ENCODE results near the gene MPP4. TPM values are rescaled to one million over a fixed set of nuclear protein-coding genes. Genes with fewer than 3 reads are reported as not detected.

Gene MPP4
- total and polyA plus RNA-seq, 9 of the 15 experiments (the other 6 are each of a cell fraction or from before 2014, with no cell fraction given), result 0.03 to 0.08 TPM; not detected in 7

GRCh38 chr2:201696151-201696659 lies 2.2 kb downstream of the MPP4 start:
- H3K9ac ChIP-seq (ENCODE audit: insufficient read depth in 1 of 2, low read depth in 2 of 2, low read length in 2 of 2), result no peak overlapping the region

More at GRCh38 chr2:201696151-201696659, 2.2 kb downstream of the MPP4 start:
- POLR2A ChIA-PET, result interaction anchor here (0.6 to 1.1 kb wide), 2 partner anchors 11 kb away, joined by 4 to 5 read pairs; no protein-coding TSS in a partner anchor
- CTCF ChIA-PET (ENCODE audit: low intra/inter-chr PET ratio), result no interaction called here
- FAIRE-seq (no peak), ATAC-seq (no peak), DNase-seq (ENCODE audit: extremely low read depth in 1 of 4, low spot score in 3 of 4) (no peak)
- no peaks in the 10 kb centered on the region for H3K27me3 ChIP-seq (ENCODE audit: control insufficient read depth in 2 of 2, insufficient read depth in 2 of 2, low read length in 2 of 2)
- no TSS peak for BruUV-seq (replicated peaks)
- in situ Hi-C loops (cut with MboI) (no loop called here), intact Hi-C loops (cut with micrococcal nuclease) (no loop called here)
- no peak overlapping the region for H2AFZ ChIP-seq (ENCODE audit: low read depth, low read length)
- no peak overlapping the region for H3K4me3 ChIP-seq
- no peaks in the 10 kb centered on the region for H3K79me2 ChIP-seq (ENCODE audit: control insufficient read depth, insufficient read depth, low read length)
- H3K4me2 ChIP-seq (ENCODE audit: insufficient read depth, low read length), result no peak overlapping the region
- no peaks in the 10 kb centered on the region for H3K9me1 ChIP-seq (ENCODE audit: control insufficient read depth, insufficient read depth, low read length)
- H3K4me1 ChIP-seq (replicated peaks in 1 of 2; ENCODE audit: control insufficient read depth in 2 of 2, insufficient read depth in 2 of 2, low read length in 2 of 2), result no peaks in the 10 kb centered on the region; a peak in 1 of 5 replicates
- H3K9me3 ChIP-seq (replicated peaks; ENCODE audit: control insufficient read depth, insufficient read depth, low read depth, low read length), result no peaks in the 10 kb centered on the region
- H3K27ac ChIP-seq (ENCODE audit: extremely low read depth, low read depth, low read length), result no peak overlapping the region
- no peaks in the 10 kb centered on the region; the same call in 2 of the 3 replicates for H3K36me3 ChIP-seq (ENCODE audit: control insufficient read depth, insufficient read depth, low read length)
- 13% methylated on average over 6 of the region's 6 CpGs for WGBS (ENCODE audit: insufficient coverage, low coverage, missing lambda C conversion rate)
- TF ChIP-seq ZNF785 (CRISPR knock-in tag; IDR thresholded peaks at IDR 0.05) (no peak), KDM1A (IDR thresholded peaks at IDR 0.05) (no peak), CTBP1 (IDR thresholded peaks at IDR 0.05; ENCODE audit: borderline replicate concordance) (no peak), HDAC8 (tag; IDR thresholded peaks at IDR 0.05) (no peak), HEY1 (CRISPR knock-in tag; IDR thresholded peaks at IDR 0.05; ENCODE audit: borderline replicate concordance) (no peak), SREBF2 (CRISPR knock-in tag; IDR thresholded peaks at IDR 0.05) (no peak), ZNF282 (CRISPR knock-in tag; IDR thresholded peaks at IDR 0.05) (no peak), ZBTB40 (IDR thresholded peaks at IDR 0.05) (no peak), ZBTB40 (CRISPR knock-in tag; IDR thresholded peaks at IDR 0.05) (no peak), FOXA1 (IDR thresholded peaks at IDR 0.05; ENCODE audit: borderline replicate concordance) (no peak), UBTF (IDR thresholded peaks at IDR 0.05; ENCODE audit: borderline replicate concordance in 1 of 2, low read depth in 2 of 2, low read length in 2 of 2) (no peak), ZNF408 (CRISPR knock-in tag; IDR thresholded peaks at IDR 0.05; ENCODE audit: low read depth) (no peak)
- H4K20me1 ChIP-seq (replicated peaks; ENCODE audit: control insufficient read depth, insufficient read depth, low read length), result no peaks in the 10 kb centered on the region

Measured in K562 (cell line).